Measurements from ENCODE around the gene COL5A1.

Gene COL5A1

DNA sequence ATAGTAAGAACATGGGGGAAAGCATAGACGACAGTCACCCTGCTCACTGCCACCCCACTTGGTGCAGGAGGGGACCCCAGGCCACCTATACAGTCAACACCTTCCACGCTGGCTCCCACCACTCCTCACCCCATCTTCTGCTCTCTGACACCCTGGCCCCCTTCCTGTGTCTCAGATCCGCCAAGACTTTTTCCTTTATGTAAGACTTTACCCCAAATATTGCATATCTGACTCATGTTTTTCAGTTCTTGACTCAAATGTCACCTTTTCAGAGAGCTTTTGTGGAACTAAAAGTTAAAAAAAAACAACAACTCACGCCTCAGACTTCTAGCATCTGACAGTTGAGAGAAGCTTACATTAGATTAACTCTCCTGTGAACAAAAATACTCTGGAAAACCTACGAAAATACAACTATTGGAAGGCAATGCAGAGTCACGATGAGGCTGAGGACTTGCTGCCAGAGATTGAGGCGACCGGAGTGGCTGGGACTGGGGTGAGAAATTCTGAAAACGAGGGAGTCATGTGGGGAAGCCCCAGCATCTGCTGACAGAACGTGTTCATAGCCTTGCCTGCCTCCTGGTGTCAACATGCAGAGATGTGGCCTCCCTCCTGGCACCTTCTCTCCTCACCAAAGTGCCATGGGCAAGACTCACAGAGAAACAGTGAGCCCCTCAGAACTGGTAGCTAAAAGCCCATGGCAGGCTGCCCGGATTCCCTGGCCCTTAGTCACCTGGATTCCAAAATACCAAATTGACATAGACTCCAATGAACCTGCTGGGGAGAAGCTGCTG lies 216.6 kb downstream of the COL5A1 start:
- DNase-seq (ENCODE audit: low spot score), result no peak

DNA sequence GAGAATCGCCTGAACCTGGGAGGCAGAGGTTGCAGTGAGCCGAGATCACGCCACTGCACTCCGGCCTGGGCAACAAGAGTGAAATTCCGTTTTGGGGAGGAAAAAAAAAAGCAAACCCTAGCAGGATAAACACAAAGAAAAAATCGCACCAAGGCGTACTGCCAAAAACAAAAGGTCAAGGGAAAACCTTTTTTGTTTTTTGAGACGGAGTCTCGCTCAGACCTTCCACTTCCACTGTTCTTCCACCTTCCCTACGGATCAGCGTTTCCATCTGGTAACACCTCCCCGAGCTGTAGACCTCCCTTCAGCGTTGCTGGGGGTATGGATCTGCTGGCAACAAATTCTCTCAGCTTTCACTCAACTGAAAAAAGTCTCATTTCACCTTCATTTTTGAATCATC lies 218.9 kb downstream of the COL5A1 start:
- no peak for DNase-seq (ENCODE audit: low spot score)

DNA sequence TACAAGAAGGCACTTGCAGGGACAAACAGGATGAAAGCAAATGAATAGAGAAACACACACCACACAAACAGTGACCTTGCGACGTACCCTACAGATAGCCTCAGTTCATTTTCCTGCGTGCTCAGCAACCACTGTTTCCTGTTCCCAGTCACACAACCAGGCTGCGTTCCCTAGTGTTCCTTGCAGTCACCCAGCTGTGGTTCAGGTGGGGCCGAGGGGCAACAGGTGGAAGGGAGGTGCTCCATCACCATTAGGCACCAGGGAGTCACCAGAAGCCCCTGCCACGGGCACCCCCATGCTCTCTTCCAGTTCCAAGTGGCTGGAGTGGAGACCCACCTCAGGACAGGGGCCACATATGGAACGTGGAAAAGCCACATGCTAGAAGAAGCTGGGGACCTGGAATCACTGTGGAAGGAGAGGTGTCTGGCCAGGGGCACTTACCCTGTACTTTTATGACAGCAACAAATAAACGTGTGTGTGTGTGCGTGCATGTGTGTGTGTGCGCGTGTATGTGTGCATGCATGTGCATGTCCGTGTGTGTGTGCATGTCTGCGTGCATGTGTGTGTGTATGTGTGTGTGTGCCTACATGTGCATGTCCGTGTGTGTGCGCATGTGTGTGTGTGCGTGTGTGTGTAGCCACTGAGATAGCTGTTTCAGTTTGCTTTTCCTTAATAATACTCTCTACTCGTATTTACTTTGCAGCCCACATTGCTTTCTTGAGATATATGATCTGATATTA lies 220.2 kb downstream of the COL5A1 start:
- no peak for DNase-seq (ENCODE audit: low spot score)

DNA sequence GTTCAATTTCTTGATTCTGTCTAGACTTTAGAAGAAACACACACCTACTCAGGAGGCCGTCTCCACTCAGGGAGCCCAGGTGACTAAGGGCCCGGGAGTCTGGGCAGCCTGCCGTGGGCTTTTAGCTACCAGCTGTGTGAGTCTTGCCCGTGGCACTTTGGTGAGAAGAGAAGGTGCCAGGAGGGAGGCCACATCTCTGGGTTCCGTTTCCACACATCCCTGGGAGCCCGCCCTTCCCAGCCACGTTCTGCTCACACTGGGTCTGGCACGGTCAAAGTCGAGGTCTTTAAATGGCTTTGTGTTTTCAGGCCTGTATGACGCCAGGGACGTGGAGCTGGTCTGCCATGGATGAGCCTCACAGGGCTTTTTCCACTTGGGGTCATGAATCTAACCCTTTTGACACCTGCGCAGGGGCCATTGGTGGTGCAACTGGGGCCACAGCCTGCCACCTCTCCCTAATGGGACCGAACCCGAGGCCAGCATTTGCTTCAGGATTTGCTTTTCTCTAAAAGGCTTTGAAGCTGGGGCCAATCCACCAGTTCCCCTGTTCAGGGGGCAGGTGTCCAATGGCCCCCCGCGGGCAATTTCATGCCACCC lies 221.8 kb downstream of the COL5A1 start:
- DNase-seq (ENCODE audit: low spot score), result no peak

GRCh38 chr9:134863941-134864820 lies 222.6 kb downstream of the COL5A1 start:
- no peak for DNase-seq (ENCODE audit: low spot score)

DNA sequence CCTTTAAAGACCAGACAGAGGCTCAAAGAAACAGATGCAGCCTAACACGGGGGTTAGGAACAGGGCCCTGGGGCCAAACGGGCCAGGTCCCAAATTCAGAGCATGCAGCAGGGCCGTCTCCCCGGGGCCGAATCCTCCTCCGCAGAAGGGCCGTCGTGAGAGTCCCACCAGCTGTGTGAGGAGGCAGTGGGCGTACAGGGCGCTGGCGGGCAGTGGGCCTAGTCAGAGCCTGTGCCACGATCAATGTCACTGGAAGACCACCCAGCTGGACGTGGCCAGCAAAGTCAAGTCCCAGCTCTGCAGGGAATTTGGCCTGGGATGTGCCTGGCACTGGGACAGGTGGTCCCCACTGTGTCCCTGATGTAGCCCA lies 223.2 kb downstream of the COL5A1 start:
- DNase-seq (ENCODE audit: low spot score), result no peak

- DNase-seq (ENCODE audit: low spot score), result no peak
Measured at GRCh38 chr9:134867917-134868750, 226.5 kb downstream of the COL5A1 start.

DNA sequence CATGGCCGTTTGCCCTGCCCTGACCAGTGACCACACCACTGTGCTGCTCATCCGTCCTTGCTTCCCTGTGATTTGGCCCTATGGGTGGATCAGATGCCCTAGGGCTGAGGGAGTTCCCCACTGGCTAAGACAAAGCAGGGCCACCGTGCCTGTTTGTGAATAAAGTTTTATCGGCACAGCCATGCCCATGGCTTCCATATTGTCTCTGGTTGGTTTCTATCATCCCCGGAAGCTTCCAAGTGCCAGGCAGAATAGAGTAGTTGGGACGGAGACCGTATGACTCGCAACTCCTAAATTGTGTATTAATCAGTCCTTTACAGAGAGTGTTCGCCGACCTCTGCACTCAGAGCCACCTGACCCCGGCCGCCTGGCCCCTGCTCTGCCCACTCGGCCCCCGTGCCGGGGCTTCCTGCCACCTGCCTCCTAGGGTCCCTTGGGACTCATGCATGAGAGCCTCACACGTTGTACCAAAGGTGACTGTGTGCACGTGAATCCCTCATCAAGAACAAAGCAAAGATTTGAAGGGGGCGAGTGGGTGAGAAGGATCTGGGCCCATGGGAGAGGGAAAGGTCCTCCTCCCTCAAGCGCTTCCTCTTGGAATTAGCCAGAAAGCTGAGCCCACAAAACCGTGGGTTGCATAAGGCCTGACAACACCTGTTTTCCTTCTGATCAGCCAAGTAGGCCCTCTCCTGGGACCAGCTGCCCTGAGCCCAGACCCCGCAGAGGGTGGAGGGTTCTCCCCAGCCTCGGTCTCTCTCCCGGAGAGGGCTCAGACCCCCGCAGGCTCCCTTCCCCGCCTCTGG lies 227.3 kb downstream of the COL5A1 start:
- DNase-seq (ENCODE audit: low spot score), result no peak

DNA sequence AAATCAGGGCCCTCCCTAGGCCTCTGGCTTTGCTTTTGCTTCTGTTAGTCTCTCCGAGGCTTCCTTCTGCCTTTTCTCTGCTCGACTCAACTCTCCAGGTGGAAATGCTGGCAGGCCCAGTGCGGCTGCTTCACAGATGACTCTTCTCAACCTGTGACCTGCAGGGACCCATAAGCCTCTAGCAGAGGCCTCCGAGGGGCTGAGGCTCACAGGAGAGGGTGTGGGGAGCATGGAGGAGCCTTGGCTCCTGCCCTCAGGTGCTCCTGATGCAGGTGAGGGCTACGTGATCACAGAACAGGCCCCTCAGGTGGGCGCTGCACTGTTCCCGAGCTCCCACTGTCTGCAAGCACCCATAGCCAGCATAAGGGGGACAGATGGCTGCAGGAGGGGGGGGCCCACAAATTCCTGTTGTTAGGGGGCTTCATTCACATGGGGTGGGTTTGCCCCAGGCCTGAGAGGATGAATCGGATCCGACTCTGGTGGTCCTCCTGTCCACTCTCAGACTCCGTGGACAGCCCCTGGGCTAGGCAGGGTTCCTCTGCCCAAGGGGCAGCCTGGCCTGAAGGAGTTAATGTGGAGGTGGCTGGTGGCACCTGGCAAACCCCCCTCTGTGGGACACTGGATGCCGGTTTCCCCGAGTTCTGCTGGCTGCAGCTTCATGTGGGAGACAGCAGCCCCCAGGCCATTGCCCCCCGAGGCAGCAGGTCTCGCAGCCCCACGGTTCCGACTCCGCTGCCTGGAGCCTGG lies 228.1 kb downstream of the COL5A1 start:
- DNase-seq (ENCODE audit: low spot score), result no peak

GRCh38 chr9:134870301-134870694 lies 228.7 kb downstream of the COL5A1 start:
- no peak for DNase-seq (ENCODE audit: low spot score)

GRCh38 chr9:134870746-134871662 lies 229.4 kb downstream of the COL5A1 start:
- DNase-seq (ENCODE audit: low spot score), result peak; percentile 43

- peak; percentile 44 for DNase-seq (ENCODE audit: low spot score)
Measured at GRCh38 chr9:134871697-134872340, 230.2 kb downstream of the COL5A1 start.

GRCh38 chr9:134872482-134873231 lies 231.1 kb downstream of the COL5A1 start:
- DNase-seq (ENCODE audit: low spot score), result no peak

- no peak for DNase-seq (ENCODE audit: low spot score)
Measured at GRCh38 chr9:134875371-134875770, 233.8 kb downstream of the COL5A1 start.

DNA sequence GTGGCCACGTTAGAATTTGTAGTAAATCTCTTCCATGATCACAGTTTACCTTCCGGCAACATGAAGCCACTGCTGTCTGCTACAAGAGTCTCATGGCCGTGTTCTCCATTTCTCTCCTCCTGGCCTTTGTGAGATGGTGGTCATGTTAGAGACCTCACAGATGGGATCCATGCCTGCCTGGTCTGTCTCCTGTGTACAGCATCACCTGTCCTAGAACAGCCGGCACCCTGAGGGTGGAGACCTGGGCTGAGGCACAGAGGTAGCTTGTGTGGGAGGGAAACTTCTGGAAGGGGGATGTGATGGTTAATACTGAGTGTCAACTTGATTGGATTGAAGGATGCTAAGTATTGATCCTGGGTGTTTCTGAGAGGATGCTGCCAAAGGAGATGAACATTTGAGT lies 235.9 kb downstream of the COL5A1 start:
- DNase-seq (ENCODE audit: low spot score), result no peak

GRCh38 chr9:134879664-134880483 lies 238.3 kb downstream of the COL5A1 start:
- DNase-seq (ENCODE audit: low spot score), result no peak

All from AG08396 (cell line).